HG02642 (cell line): ENCODE data around the gene PTGER2.

Experiments used
- ATAC-seq: cut with Tn5 transposase; IDR thresholded peaks from one replicate; pipeline ENCODE4 v1.9.1; 2021; ENCODE audit warnings: mild to moderate bottlenecking; ENCODE audit not compliant: unreplicated experiment, poor library complexity

The PTGER2 gene

DNA sequence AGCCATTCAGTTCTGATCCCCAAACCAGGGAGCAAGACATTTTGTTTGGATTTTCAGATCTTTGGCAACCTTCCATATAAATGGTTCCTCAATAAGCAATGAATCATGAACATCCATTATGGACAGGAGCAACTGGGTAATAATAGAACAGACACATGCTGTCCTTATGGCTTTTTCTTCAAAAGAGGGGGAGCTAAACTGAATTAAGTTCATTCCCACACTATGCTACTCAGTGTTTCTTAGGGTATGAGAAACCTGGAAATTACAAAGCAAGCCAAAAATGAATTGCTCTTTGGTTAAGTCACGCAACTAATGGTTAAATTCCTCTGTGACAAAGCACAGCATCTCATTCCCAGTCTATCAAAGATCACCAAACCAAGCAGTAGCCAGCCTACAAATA, 51.0 kb downstream of the PTGER2 start:
- ATAC-seq = no peak

DNA sequence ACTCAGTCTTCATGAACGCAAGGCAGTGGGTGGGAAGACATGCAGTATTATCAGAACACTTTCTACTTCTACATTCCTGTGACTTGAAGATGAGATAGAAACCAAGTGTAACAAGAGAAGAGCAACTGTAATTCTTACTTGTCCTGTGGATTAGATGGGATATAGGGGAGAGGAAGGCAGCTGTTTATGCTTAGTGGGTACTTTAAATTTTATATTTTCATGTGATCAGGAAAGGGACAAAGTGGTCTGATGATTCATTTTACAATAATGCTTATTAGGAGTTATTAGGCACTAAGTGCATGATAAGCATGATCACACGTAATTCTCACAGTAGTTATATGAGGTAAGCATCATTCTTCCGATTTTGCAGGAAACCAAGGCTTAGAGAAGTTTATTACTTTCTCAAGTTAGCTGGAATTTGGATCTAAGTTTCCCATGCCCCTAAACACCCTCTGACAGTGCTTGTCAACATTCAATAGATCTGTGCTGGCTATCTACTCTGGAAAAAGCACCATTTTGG, 52.7 kb downstream of the PTGER2 start:
- no peak for ATAC-seq

DNA sequence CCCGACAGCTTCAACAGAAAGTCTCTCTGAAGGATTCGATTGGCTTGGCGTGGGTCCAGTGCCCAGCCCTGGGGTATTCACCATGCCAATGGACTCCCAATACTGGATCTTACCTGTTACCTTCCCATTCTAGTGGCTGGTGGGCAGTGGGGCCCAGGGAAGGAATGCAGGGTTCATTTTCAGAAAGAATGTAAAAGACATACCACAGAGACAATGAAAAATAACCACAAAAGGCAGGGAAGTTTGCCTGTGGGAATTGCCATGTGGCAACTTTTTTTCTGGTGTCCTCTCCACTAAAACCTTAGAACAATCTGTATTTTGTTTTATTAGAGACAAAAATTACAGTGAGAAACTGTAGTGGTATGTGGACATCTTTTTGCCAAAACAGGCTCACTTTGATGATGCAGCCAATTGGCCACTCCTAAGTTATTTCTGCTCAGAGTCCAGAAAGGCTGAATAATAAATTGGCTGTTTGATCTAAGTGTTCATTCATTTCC, 55.2 kb downstream of the PTGER2 start:
- no peak for ATAC-seq

DNA sequence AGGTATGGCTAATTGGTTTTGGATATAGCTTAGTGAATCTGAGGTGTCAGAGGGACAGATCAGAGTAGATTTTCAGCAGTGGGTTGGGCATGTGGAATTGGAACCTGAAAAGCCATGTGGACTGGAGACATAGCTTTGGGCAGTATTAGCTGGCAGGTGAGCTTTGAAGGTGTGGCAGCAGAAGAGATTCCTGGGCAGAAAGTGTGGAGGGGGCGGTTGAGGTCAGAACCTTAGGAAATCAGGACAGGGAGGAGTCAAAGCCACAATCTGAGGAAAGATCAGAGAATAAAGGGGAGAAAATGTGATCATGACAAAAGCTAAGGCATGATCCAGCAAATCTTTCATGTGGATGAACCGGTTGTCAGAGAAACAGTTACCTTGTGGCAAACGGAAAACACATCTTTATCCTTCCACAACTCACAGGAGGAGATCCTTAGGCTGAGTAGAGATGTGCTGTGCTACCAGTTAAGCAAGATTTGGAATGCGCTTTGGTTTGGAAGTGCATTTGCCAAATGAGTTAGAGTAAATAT, 56.4 kb downstream of the PTGER2 start:
- no peak for ATAC-seq

DNA sequence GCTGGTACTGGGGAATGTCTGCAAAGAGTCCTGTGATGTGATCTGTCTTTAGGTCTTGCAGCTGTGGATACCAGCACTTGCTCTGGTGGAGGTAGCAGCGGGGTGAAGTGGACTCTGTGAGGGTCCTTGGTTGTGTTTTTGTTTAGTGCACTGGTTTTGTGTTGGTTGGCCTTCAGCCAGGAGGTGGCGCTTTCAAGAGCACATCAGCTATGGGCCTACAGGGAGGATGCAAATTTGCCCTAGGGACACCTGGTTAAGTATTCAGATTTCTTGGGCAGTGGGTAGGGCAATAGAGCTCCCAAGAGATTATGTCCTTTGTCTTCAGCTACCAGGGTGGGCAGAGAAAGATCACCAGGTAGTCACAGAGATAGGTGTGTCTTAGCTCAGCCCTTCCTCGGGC, 63.8 kb downstream of the PTGER2 start:
- no peak for ATAC-seq
